Nephron progenitor cell (in vitro differentiated cells): ENCODE data around the gene TRERF1.

Experiments used
- DNase-seq: peaks from one replicate; pipeline ENCODE4 v3.0.0; 2021
- H3K27ac Mint-ChIP-seq: 2 replicates; pipeline ENCODE4 v1.8.0; 2021; ENCODE audit warnings: mild to moderate bottlenecking, moderate library complexity, mixed read lengths
- H3K27me3 Mint-ChIP-seq: 2 replicates; pipeline ENCODE4 v1.8.0; 2021; ENCODE audit warnings: mild to moderate bottlenecking, low read depth, mixed read lengths; ENCODE audit not compliant: poor library complexity
- H3K36me3 Mint-ChIP-seq: 2 replicates; pipeline ENCODE4 v1.8.0; 2021; ENCODE audit warnings: low read depth, mixed read lengths
- H3K4me1 Mint-ChIP-seq: 2 replicates; pipeline ENCODE4 v1.8.0; 2021; ENCODE audit warnings: mixed read lengths
- H3K4me3 Mint-ChIP-seq: 2 replicates; pipeline ENCODE4 v1.8.0; 2021; ENCODE audit warnings: mild to moderate bottlenecking, moderate library complexity, mixed read lengths
- H3K9me3 Mint-ChIP-seq: 2 replicates; pipeline ENCODE4 v1.8.0; 2021; ENCODE audit warnings: mild to moderate bottlenecking, moderate library complexity, mixed read lengths
- TF ChIP-seq, protein P1 (sequence below): fragments of 200-600 bp; sonication (generic); IDR thresholded peaks from 2 replicates; pipeline ENCODE4 v1.5.0; 2021; ENCODE audit warnings: antibody characterized with exemption

The TRERF1 gene

DNA sequence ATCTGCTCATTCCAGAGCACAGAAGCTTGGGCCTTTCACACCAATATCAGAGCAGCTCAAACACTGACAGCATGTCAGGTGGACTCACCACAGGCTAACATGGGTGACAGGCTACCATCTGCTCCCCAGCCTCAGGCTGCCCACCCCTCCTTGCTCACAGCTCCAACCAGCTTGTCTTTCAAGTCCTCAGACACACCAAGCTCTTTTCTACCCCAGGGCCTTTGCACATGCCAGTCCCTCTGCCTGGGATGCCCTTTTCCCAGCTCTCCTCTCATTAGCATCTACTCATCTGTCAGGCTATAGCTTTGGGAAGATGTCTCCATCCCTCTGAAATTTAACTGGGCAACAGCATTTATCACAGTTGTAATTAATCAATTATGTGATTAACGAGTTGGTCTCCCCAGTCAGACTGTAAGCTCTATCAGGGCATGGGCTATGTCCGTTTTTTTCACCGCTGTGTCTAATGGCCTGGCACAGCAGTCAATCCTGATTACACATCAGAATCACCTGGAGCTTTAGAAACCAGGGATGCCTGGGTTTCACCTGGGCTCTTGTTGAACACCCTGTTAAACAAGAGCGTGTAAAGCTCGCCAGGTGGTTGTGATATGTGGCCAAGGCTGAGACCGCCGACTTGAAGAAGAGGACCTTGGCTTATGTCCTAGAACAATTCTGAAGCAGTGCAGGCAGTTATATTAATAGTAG lies 145.1 kb downstream of the TRERF1 start:
- Mint-ChIP-seq H3K27me3 (peaks cover 2% of the 10 kb centered on the region), H3K9me3 (no peaks in the 10 kb centered on the region), H3K4me1 (peaks cover 6% of the 10 kb centered on the region), H3K4me3 (no peak overlapping the region), H3K36me3 (no peaks in the 10 kb centered on the region), H3K27ac (no peak overlapping the region)
- TF ChIP-seq, protein P1, sequence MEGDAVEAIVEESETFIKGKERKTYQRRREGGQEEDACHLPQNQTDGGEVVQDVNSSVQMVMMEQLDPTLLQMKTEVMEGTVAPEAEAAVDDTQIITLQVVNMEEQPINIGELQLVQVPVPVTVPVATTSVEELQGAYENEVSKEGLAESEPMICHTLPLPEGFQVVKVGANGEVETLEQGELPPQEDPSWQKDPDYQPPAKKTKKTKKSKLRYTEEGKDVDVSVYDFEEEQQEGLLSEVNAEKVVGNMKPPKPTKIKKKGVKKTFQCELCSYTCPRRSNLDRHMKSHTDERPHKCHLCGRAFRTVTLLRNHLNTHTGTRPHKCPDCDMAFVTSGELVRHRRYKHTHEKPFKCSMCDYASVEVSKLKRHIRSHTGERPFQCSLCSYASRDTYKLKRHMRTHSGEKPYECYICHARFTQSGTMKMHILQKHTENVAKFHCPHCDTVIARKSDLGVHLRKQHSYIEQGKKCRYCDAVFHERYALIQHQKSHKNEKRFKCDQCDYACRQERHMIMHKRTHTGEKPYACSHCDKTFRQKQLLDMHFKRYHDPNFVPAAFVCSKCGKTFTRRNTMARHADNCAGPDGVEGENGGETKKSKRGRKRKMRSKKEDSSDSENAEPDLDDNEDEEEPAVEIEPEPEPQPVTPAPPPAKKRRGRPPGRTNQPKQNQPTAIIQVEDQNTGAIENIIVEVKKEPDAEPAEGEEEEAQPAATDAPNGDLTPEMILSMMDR: no peak
- DNase-seq: no peak

DNA sequence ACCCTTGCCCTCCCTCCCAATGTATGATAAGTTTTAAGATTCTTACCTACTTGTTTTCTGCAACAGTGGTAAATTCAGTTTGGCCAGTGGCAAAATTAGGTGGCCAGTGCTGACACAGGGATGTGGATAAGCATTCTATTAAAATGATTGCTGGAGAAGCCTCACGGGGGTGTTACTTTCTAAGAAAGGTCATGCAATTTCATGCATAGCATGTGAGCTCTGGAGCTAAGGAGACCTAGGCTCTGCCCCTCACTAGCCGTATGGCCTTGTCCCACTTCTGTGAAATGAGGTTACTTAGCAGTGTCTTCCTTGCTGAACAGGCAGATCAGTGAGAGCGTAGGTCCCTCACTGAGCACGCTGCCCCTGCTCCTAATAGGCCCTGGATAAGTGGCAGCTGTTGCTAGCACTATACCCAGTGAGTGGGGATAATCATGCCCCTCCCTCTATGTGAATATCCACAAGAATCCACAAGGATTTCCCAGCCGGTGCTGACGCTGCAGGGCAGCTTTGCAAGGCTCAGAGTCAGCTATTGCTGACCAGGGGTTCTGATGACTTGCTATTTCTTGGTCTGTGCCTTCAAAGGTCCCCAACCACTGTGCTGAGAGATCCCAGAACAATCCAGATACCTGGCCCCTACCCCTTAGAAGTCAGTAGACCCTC lies 147.5 kb downstream of the TRERF1 start:
- Mint-ChIP-seq H3K9me3 (no peaks in the 10 kb centered on the region), H3K27ac (no peak overlapping the region), H3K36me3 (no peaks in the 10 kb centered on the region), H3K4me3 (no peak overlapping the region), H3K27me3 (peaks cover 11% of the 10 kb centered on the region), H3K4me1 (peaks cover 6% of the 10 kb centered on the region)
- TF ChIP-seq, protein P1: no peak
- no peak for DNase-seq

DNA sequence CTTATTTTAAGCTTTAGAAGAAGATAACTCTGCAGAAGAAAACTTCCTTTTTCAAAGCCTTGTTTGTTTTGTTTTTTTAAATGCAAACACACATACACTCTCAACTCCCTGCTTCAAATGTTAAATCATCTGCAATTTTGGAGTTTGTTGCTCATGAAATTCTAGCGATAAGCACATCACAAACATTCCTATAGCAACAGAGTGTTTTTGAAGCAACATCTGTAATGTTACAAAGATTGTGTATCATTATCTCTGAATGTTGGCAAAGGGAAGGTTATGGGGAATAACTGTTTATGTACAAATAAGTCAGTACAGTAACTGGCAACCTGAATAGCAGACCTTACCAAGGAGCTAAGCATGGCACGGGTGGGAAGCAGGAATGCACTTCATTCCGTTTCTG lies 149.3 kb downstream of the TRERF1 start:
- Mint-ChIP-seq H3K9me3 (no peaks in the 10 kb centered on the region), H3K36me3 (no peaks in the 10 kb centered on the region), H3K4me3 (no peak overlapping the region), H3K27me3 (peaks cover 17% of the 10 kb centered on the region), H3K4me1 (peaks cover 6% of the 10 kb centered on the region), H3K27ac (no peak overlapping the region)
- DNase-seq: no peak
- TF ChIP-seq, protein P1: no peak

DNA sequence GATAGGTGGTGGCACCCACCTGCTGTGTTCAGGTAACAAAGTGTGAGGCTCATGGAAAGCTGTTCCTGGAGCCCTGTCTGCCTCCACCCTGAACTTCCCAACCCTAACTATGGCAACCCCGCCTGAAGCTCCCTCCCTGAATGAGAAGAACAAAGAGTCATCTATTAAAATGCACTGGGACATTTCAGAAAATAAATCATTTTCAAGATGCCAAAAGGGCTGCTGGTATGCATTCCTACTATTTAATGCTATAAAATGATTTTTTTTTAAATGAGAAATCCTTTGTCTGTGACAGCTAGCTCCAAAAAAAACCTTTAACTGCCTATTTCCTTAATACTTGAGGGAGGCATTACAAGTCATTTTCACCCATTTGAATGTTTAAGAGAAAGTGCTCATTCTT lies 149.7 kb downstream of the TRERF1 start:
- Mint-ChIP-seq H3K9me3 (no peaks in the 10 kb centered on the region), H3K27ac (no peak overlapping the region), H3K4me1 (peaks cover 6% of the 10 kb centered on the region), H3K36me3 (no peaks in the 10 kb centered on the region), H3K27me3 (peaks cover 17% of the 10 kb centered on the region), H3K4me3 (no peak overlapping the region)
- no peak for DNase-seq
- TF ChIP-seq, protein P1: no peak

DNA sequence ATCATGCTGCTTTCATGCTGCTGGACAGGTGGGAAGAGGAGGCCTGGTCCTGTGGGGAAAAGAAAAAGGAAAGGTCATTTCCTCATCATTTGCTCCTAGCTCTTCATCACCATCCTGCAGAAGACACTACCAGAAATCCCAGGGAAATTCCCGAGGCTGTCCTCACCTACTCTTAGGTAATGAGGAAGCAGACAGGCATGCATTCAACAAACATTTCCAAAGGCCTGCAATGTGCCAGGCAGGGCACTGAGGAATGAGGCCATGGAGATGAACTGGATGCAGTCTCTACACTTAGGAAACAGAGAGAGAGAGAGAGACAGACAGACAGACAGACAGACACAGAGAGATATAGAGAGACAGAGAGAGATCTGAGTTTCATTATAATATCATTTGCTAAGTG lies 151.0 kb downstream of the TRERF1 start:
- H3K27me3 Mint-ChIP-seq: peaks cover 17% of the 10 kb centered on the region
- H3K9me3 Mint-ChIP-seq: no peaks in the 10 kb centered on the region
- no peak for DNase-seq

More for the DNA sequence above, 151.0 kb downstream of the TRERF1 start:
- no peaks in the 10 kb centered on the region for H3K36me3 Mint-ChIP-seq
- H3K27ac Mint-ChIP-seq: no peak overlapping the region
- no peak overlapping the region for H3K4me3 Mint-ChIP-seq
- peaks cover 6% of the 10 kb centered on the region for H3K4me1 Mint-ChIP-seq
- TF ChIP-seq, protein P1: no peak
